Neural cell (in vitro differentiated cells): ENCODE measurements around the gene FGF5.

Experiments used
- CTCF ChIP-seq: fragments of 450-650 bp; IDR thresholded peaks from 2 replicates; pipeline ENCODE4 v1.5.1; 2014; ENCODE audit warnings: antibody characterized with exemption, mild to moderate bottlenecking, moderate library complexity; ENCODE audit not compliant: poor library complexity, severe bottlenecking
- EP300 ChIP-seq: fragments of 450-650 bp; conservative IDR thresholded peaks from 2 replicates; pipeline ENCODE4 v1.6.1; 2014; ENCODE audit warnings: antibody characterized with exemption, mild to moderate bottlenecking, moderate library complexity; ENCODE audit not compliant: poor library complexity, severe bottlenecking
- MXI1 ChIP-seq: fragments of 450-650 bp; conservative IDR thresholded peaks from 2 replicates; pipeline ENCODE4 v1.6.1; 2014; ENCODE audit warnings: antibody characterized with exemption, mild to moderate bottlenecking; ENCODE audit not compliant: poor library complexity, severe bottlenecking
- POLR2AphosphoS5 ChIP-seq: IDR thresholded peaks from 2 replicates; pipeline ENCODE4 v1.6.1; 2012
- RAD21 ChIP-seq: fragments of 450-650 bp; conservative IDR thresholded peaks from 2 replicates; pipeline ENCODE4 v1.6.1; 2014; ENCODE audit warnings: antibody characterized with exemption, mild to moderate bottlenecking, moderate library complexity
- REST ChIP-seq: IDR thresholded peaks from 2 replicates; pipeline ENCODE4 v1.6.1; 2012; ENCODE audit warnings: borderline replicate concordance
- SMC3 ChIP-seq: fragments of 450-650 bp; conservative IDR thresholded peaks from 2 replicates; pipeline ENCODE4 v1.6.1; 2014; ENCODE audit warnings: antibody characterized with exemption, mild to moderate bottlenecking, moderate library complexity; ENCODE audit not compliant: poor library complexity

GRCh38 chr4:80270321-80270720, 3.9 kb downstream of the FGF5 start:
- TF ChIP-seq CTCF (no peak), SMC3 (no peak), POLR2AphosphoS5 (no peak), REST (no peak), EP300 (no peak), RAD21 (no peak), MXI1 (no peak)
